ENCODE data around the gene GSTO1.

DNA sequence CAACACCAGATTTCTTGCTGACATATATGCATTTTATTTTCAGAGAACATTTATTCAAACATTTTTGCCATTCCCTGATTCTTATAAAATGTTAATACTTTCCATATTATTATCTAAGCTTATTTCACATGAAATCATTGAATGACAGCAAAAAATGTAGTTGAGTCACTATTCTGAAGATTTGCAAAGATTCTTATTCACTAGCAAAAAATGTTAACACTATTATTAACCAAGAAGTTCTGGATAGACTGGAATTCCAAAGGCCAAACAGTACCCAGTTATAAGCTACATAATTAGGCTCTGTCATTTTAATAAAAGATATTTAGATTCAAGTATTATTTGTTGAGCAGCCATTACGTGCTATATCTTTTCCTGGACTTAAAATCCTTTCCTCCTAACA is 18.6 kb downstream of the GSTO1 start:
- TF ChIP-seq, protein P1, sequence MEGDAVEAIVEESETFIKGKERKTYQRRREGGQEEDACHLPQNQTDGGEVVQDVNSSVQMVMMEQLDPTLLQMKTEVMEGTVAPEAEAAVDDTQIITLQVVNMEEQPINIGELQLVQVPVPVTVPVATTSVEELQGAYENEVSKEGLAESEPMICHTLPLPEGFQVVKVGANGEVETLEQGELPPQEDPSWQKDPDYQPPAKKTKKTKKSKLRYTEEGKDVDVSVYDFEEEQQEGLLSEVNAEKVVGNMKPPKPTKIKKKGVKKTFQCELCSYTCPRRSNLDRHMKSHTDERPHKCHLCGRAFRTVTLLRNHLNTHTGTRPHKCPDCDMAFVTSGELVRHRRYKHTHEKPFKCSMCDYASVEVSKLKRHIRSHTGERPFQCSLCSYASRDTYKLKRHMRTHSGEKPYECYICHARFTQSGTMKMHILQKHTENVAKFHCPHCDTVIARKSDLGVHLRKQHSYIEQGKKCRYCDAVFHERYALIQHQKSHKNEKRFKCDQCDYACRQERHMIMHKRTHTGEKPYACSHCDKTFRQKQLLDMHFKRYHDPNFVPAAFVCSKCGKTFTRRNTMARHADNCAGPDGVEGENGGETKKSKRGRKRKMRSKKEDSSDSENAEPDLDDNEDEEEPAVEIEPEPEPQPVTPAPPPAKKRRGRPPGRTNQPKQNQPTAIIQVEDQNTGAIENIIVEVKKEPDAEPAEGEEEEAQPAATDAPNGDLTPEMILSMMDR (tag by site-specific recombination; IDR thresholded peaks at IDR 0.05): no peak
- TF ChIP-seq ZNF660 (tag by site-specific recombination; IDR thresholded peaks at IDR 0.05) (no peak), INSM2 (tag by site-specific recombination; IDR thresholded peaks at IDR 0.05) (no peak), TCF7L2 (IDR thresholded peaks at IDR 0.05; ENCODE audit: borderline replicate concordance, low read depth, low read length) (no peak), ZBTB10 (tag by site-specific recombination; IDR thresholded peaks at IDR 0.05) (no peak), ZNF292 (tag by site-specific recombination; IDR thresholded peaks at IDR 0.05; ENCODE audit: borderline replicate concordance, low read depth) (no peak), PATZ1 (tag by site-specific recombination; IDR thresholded peaks at IDR 0.05) (no peak), ZNF704 (tag by site-specific recombination; IDR thresholded peaks at IDR 0.05) (no peak), ZNF529 (tag by site-specific recombination; IDR thresholded peaks at IDR 0.05; ENCODE audit: insufficient replicate concordance) (no peak)
- TF ChIP-seq, protein P2, sequence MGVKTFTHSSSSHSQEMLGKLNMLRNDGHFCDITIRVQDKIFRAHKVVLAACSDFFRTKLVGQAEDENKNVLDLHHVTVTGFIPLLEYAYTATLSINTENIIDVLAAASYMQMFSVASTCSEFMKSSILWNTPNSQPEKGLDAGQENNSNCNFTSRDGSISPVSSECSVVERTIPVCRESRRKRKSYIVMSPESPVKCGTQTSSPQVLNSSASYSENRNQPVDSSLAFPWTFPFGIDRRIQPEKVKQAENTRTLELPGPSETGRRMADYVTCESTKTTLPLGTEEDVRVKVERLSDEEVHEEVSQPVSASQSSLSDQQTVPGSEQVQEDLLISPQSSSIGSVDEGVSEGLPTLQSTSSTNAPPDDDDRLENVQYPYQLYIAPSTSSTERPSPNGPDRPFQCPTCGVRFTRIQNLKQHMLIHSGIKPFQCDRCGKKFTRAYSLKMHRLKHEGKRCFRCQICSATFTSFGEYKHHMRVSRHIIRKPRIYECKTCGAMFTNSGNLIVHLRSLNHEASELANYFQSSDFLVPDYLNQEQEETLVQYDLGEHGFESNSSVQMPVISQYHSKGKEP (tag by site-specific recombination; IDR thresholded peaks at IDR 0.05): no peak
